HepG2 (cell line): ENCODE results near the gene RHBDL1. TPM values are rescaled to one million over a fixed set of nuclear protein-coding genes. Genes with fewer than 3 reads are reported as not detected.
A peak's percentile ranks its signal among the peaks of the same experiment; 100 is the strongest.

Experiments
- ASH2L ChIP-seq: fragments of 300-600, 200-600 bp; sonication (generic); IDR thresholded peaks from 2 replicates; pipeline ENCODE4 v1.7.0; 2017; ENCODE audit warnings: low read depth, mild to moderate bottlenecking, moderate library complexity, mixed read lengths, low read length; ENCODE audit not compliant: insufficient read length
- IRX3 ChIP-seq: sonication (generic); formaldehyde crosslinking; IDR thresholded peaks from 2 replicates; pipeline ENCODE4 v1.8.1; 2023; ENCODE audit warnings: mild to moderate bottlenecking, low read depth, missing genetic modification reagents, borderline replicate concordance
- KDM6A ChIP-seq: IDR thresholded peaks from 2 replicates; pipeline ENCODE4 v1.6.1; 2016; ENCODE audit warnings: low read depth
- MEIS2 ChIP-seq: sonication (generic); formaldehyde crosslinking; IDR thresholded peaks from 2 replicates; pipeline ENCODE4 v1.9.0; 2021; ENCODE audit warnings: mild to moderate bottlenecking, missing genetic modification reagents
- NKX3-1 ChIP-seq: sonication (generic); formaldehyde crosslinking; IDR thresholded peaks from 2 replicates; pipeline ENCODE4 v1.5.0; 2020; ENCODE audit warnings: missing genetic modification reagents
- PHF21A ChIP-seq: sonication (generic); formaldehyde crosslinking; IDR thresholded peaks from 2 replicates; pipeline ENCODE4 v1.5.0; 2020; ENCODE audit warnings: mild to moderate bottlenecking, missing genetic modification reagents
- PTBP1 ChIP-seq: fragments of 200-400 bp; formaldehyde crosslinking; IDR thresholded peaks from 2 replicates; pipeline ENCODE4 v1.6.1; 2018; ENCODE audit warnings: low read length, low read depth; ENCODE audit not compliant: poor library complexity, severe bottlenecking
- SYNCRIP ChIP-seq: fragments of 200-400 bp; formaldehyde crosslinking; IDR thresholded peaks from 2 replicates; pipeline ENCODE4 v1.6.1; 2018; ENCODE audit warnings: mild to moderate bottlenecking, low read depth, low read length; ENCODE audit not compliant: insufficient read depth
- TBL1XR1 ChIP-seq: fragments of 150-350 bp; IDR thresholded peaks from 2 replicates; pipeline ENCODE4 v1.6.1; 2014; ENCODE audit warnings: borderline replicate concordance, low read length; ENCODE audit not compliant: partially characterized antibody
- ZNF674 ChIP-seq: sonication (generic); formaldehyde crosslinking; IDR thresholded peaks from 2 replicates; pipeline ENCODE4 v1.5.0; 2020; ENCODE audit warnings: low read depth, mild to moderate bottlenecking, missing genetic modification reagents
- polyA plus RNA-seq, 8 experiments: library from polyadenylated mRNA; depleted of rRNA in 3 of 8; stranded (reverse) in 7 of 8; unstranded in 1 of 8; fragments of >200 nt; fragmentation: Illumina TruSeq in 4 of 8; extraction: Trizol in 4 of 8; gene quantifications; 2 replicates each; pipeline versions ENCODE4 v1.2.1 to v1.2.3, GENCODE V29; 2011 to 2016; ENCODE audit warnings: low read depth in 4 of 8, missing spikeins in 1 of 8, mixed read lengths in 1 of 8; ENCODE audit not compliant: insufficient read depth in 1 of 8
- total RNA-seq, 5 experiments: library from RNA; depleted of rRNA; stranded (reverse); fragments of >200 nt; fragmentation: Illumina TruSeq; extraction: Trizol; gene quantifications; 2 replicates each; pipeline ENCODE4 v1.2.3, GENCODE V29; 2016; ENCODE audit warnings: low read depth in 1 of 5
- TF ChIP-seq, protein P1 (sequence below): sonication (generic); formaldehyde crosslinking; IDR thresholded peaks from 2 replicates; pipeline ENCODE4 v1.4.0; 2020; ENCODE audit warnings: mild to moderate bottlenecking, missing genetic modification reagents
- TF ChIP-seq, protein P2 (sequence below): fragments of 450-650 bp; IDR thresholded peaks from 2 replicates; pipeline ENCODE4 v1.6.1; 2017
- TF ChIP-seq, protein P3 (sequence below): sonication (generic); formaldehyde crosslinking; IDR thresholded peaks from 2 replicates; pipeline ENCODE4 v1.5.0; 2020; ENCODE audit warnings: missing genetic modification reagents
- TF ChIP-seq, protein P4 (sequence below): sonication (generic); formaldehyde crosslinking; IDR thresholded peaks from 2 replicates; pipeline ENCODE4 v1.5.1; 2020; ENCODE audit warnings: missing genetic modification reagents, mild to moderate bottlenecking, borderline replicate concordance
- TF ChIP-seq, protein P5 (sequence below): sonication (generic); formaldehyde crosslinking; IDR thresholded peaks from 2 replicates; pipeline ENCODE4 v1.5.1; 2020; ENCODE audit warnings: missing genetic modification reagents, mild to moderate bottlenecking, borderline replicate concordance
- TF ChIP-seq, protein P6 (sequence below): sonication (generic); formaldehyde crosslinking; IDR thresholded peaks from 2 replicates; pipeline ENCODE4 v1.4.0; 2020; ENCODE audit warnings: mild to moderate bottlenecking, missing genetic modification reagents

RHBDL1 gene
- total and polyA plus RNA-seq, 2 of the 13 experiments (the other 11 are each of a cell fraction or from before 2014, with no cell fraction given): 1.8 to 3.8 TPM

DNA sequence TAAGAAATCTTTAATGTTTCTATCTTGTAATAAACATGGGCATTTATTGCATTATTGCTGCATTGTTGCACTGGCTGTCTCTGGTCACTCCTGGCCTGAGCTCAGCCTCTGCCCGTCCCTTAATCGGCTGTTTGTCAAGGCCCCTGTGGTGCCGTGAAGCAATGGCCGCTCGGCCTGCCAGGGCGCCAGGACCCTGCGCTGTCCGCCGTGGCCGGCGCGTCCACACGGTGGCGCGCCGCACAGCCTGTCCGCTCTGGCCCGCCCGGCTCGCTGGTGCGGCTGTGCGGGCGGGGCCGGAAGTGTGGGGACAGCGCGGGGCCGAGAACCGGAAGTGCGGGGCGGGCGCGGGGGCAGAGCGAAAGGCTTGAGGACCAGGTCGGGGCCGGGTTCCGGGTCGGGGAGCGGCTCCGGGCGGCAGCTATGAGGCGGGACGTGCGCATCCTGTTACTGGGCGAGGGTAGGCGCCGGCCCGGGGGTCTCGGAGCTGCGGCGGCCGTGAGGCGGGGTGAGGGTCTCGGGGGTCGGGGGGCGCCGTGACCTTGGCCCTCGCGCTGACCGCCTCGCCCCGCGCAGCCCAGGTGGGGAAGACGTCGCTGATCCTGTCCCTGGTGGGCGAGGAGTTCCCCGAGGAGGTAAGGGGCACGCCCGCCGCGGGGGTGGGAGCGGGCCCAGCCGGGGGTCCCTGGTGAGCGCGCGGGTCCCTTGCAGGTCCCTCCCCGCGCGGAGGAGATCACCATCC lies 7.5 kb upstream of the RHBDL1 start, which contains the start of gene RHOT2 (continued):
- TF ChIP-seq, protein P1, sequence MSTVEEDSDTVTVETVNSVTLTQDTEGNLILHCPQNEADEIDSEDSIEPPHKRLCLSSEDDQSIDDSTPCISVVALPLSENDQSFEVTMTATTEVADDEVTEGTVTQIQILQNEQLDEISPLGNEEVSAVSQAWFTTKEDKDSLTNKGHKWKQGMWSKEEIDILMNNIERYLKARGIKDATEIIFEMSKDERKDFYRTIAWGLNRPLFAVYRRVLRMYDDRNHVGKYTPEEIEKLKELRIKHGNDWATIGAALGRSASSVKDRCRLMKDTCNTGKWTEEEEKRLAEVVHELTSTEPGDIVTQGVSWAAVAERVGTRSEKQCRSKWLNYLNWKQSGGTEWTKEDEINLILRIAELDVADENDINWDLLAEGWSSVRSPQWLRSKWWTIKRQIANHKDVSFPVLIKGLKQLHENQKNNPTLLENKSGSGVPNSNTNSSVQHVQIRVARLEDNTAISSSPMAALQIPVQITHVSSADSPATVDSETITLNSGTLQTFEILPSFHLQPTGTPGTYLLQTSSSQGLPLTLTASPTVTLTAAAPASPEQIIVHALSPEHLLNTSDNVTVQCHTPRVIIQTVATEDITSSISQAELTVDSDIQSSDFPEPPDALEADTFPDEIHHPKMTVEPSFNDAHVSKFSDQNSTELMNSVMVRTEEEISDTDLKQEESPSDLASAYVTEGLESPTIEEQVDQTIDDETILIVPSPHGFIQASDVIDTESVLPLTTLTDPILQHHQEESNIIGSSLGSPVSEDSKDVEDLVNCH (CRISPR knock-in tag): no peak
- no peak for TF ChIP-seq ZNF674
- TF ChIP-seq IRX3 (CRISPR knock-in tag): no peak
- TF ChIP-seq, protein P2, sequence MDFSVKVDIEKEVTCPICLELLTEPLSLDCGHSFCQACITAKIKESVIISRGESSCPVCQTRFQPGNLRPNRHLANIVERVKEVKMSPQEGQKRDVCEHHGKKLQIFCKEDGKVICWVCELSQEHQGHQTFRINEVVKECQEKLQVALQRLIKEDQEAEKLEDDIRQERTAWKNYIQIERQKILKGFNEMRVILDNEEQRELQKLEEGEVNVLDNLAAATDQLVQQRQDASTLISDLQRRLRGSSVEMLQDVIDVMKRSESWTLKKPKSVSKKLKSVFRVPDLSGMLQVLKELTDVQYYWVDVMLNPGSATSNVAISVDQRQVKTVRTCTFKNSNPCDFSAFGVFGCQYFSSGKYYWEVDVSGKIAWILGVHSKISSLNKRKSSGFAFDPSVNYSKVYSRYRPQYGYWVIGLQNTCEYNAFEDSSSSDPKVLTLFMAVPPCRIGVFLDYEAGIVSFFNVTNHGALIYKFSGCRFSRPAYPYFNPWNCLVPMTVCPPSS: no peak
- peak; percentile 73; the same call in 1 of the 2 replicates for TF ChIP-seq MEIS2 (CRISPR knock-in tag)
- TF ChIP-seq ASH2L: peak; percentile 68
- TF ChIP-seq, protein P3, sequence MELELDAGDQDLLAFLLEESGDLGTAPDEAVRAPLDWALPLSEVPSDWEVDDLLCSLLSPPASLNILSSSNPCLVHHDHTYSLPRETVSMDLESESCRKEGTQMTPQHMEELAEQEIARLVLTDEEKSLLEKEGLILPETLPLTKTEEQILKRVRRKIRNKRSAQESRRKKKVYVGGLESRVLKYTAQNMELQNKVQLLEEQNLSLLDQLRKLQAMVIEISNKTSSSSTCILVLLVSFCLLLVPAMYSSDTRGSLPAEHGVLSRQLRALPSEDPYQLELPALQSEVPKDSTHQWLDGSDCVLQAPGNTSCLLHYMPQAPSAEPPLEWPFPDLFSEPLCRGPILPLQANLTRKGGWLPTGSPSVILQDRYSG: 0 out of 2 replicates have a peak, but pooled peaks have one; percentile 39
- TF ChIP-seq PTBP1: no peak
- TF ChIP-seq SYNCRIP: no peak
- TF ChIP-seq, protein P4, sequence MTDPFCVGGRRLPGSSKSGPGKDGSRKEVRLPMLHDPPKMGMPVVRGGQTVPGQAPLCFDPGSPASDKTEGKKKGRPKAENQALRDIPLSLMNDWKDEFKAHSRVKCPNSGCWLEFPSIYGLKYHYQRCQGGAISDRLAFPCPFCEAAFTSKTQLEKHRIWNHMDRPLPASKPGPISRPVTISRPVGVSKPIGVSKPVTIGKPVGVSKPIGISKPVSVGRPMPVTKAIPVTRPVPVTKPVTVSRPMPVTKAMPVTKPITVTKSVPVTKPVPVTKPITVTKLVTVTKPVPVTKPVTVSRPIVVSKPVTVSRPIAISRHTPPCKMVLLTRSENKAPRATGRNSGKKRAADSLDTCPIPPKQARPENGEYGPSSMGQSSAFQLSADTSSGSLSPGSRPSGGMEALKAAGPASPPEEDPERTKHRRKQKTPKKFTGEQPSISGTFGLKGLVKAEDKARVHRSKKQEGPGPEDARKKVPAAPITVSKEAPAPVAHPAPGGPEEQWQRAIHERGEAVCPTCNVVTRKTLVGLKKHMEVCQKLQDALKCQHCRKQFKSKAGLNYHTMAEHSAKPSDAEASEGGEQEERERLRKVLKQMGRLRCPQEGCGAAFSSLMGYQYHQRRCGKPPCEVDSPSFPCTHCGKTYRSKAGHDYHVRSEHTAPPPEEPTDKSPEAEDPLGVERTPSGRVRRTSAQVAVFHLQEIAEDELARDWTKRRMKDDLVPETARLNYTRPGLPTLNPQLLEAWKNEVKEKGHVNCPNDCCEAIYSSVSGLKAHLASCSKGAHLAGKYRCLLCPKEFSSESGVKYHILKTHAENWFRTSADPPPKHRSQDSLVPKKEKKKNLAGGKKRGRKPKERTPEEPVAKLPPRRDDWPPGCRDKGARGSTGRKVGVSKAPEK (CRISPR knock-in tag): no peak
- no peak; the same call in none of the 2 replicates for TF ChIP-seq PHF21A (CRISPR knock-in tag)
- peak; percentile 29 for TF ChIP-seq TBL1XR1
- no peak for TF ChIP-seq NKX3-1 (CRISPR knock-in tag)
- TF ChIP-seq, protein P5, sequence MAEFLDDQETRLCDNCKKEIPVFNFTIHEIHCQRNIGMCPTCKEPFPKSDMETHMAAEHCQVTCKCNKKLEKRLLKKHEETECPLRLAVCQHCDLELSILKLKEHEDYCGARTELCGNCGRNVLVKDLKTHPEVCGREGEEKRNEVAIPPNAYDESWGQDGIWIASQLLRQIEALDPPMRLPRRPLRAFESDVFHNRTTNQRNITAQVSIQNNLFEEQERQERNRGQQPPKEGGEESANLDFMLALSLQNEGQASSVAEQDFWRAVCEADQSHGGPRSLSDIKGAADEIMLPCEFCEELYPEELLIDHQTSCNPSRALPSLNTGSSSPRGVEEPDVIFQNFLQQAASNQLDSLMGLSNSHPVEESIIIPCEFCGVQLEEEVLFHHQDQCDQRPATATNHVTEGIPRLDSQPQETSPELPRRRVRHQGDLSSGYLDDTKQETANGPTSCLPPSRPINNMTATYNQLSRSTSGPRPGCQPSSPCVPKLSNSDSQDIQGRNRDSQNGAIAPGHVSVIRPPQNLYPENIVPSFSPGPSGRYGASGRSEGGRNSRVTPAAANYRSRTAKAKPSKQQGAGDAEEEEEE (CRISPR knock-in tag): no peak
- TF ChIP-seq KDM6A: no peak
- TF ChIP-seq, protein P6, sequence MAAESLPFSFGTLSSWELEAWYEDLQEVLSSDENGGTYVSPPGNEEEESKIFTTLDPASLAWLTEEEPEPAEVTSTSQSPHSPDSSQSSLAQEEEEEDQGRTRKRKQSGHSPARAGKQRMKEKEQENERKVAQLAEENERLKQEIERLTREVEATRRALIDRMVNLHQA: no peak
